Left forelimb (tissue), 1 donor: Measurements from ENCODE around the gene KCNN1.
A peak's percentile ranks its signal among the peaks of the same experiment; 100 is the strongest.
"Not testable (repeated sequence)": the region's sequence is repeated elsewhere in the genome, so short reads cannot be mapped to it uniquely, and the experiment has no call there.

Experiments
- DNase-seq: peaks from one replicate; pipeline ENCODE4 v3.0.0-alpha.2; 2018; ENCODE audit warnings: low spot score

Gene KCNN1

DNA sequence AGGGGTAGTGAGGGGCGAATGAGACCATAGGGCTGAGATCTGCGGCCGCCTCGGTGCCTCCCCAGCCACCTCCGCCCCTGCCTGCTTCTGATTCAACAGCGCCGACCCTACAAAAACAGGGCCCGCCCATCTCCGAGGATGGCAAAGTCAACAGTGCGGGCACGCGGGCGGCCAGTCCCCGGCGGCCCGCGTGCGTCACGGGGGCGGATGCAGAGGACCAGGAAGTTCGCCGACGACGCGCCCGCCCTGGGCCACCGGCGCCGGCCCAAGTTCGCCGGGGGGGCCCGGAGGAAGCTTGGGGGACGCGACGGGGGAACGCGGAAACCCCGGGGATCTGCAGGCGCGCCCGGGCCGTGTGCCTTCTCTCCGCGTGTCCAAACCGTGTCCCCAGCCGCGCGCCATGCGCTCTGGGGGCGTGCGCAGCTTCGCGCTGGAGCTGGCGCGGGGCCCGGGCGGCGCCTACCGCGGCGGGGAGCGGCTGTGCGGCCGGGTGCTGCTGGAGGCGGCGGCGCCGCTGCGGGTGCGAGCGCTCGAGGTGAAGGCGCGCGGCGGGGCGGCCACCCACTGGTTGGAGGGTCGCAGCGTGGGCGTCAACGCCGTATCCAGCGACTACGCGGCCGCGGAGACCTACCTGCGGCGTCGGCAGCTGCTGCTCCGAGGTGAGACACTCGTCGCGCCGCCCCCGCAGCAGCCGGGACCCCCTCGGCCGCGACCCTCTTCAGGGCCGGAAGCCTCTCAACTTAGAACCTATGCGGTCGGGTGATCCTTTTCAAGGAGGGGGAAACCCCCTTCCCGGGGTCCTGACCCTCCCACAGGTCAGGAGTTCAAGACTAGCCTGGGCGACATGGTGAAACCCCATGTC, 34.2 kb downstream of the KCNN1 start:
- peak; percentile 79 for DNase-seq

DNA sequence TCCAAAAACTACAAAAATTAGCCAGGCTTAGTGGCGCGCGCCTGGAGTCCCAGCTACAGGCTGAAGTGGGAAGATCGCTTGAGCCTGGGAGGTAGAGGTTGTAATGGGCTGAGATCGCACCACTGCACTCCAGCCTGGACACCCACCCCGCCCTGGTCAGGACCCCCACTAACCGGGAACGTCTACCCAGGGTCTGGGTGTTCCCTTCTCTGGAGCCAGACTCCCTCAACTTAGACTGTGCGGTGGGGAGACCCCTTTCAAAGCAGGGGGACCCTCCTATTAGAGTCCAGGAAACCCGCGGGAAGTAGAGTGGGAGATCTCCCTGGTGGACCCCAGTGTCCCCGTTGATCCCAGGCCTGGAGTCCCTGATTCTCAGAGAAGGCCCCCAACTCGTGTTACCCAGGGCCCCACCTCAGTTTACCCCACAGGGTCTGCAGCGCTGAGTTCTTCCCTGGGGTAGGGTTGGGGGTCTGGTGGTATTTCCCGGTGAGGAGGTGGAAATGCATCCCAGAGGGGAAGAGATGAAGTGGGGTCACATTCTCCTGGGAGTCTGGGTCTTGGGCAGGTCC, 35.0 kb downstream of the KCNN1 start:
- DNase-seq = no peak

DNA sequence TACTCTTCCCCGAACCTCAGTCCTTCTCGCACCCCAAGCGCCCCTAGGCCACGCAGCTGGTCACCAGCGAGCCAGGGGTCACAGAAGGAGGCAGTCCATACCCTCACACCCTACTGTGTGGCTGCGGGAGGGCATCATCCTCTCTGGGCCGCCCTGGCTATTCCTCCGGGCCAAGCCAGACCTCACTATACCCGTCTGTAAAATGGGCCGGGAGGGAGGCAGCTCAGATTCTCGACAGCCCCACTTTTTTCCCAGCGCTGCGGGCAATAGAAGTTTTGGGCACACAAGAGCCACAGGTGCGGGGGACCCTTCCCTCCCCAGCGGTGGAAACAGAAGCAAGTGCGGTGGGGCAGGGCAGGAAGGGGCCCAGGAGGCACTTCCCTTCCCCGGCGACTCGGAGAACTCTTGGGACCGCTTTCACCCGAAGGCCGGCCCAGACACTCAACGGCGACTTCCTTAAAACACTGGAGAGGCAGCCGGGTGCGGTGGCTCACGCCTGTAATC, 35.5 kb downstream of the KCNN1 start:
- DNase-seq = no peak

- not testable (repeated sequence) for DNase-seq
Measured at GRCh38 chr19:18005750-18006149, 38.8 kb downstream of the KCNN1 start.

DNA sequence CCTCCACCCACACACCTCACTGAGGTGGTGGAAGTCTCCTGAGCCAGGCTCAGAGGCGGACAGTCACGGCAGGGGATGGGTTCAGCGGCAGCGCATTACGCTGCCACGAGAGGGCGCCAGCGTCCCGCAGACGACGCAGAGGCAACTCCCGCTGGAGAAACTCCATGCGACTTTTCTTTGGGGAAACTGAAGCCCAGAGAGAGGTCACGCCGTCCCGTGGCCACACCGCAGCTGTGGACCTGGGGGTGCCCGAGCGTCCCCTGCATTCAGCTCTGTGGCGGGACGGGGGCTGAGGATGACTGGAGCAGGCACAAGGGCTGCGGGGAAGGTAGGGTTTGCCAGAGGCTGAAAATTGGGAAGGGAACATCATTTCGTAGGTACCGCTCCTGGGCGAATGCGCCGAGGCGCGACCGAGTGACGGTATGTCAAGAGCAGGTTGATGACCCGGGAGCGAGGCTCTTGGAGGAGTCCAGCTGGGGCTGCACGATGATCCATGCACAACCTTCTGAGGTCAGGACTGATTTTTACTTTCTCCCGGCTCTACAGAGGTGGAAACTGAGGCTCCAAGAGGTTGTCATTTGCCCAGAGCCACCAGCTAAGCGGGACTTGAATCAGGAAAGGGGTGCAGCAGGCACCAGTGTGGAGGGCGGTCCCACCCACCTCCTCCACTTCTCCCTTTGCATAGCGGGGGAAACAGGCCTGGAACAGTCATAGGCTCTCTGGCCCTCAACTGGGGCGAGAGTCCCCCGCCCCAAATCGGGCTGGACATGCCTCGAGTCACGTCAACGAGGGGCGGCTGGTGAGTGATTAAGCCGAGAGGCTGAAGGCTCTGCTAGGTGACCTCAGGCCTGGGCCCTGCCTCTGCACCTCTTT, 40.4 kb downstream of the KCNN1 start:
- peak; percentile 88 for DNase-seq

DNA sequence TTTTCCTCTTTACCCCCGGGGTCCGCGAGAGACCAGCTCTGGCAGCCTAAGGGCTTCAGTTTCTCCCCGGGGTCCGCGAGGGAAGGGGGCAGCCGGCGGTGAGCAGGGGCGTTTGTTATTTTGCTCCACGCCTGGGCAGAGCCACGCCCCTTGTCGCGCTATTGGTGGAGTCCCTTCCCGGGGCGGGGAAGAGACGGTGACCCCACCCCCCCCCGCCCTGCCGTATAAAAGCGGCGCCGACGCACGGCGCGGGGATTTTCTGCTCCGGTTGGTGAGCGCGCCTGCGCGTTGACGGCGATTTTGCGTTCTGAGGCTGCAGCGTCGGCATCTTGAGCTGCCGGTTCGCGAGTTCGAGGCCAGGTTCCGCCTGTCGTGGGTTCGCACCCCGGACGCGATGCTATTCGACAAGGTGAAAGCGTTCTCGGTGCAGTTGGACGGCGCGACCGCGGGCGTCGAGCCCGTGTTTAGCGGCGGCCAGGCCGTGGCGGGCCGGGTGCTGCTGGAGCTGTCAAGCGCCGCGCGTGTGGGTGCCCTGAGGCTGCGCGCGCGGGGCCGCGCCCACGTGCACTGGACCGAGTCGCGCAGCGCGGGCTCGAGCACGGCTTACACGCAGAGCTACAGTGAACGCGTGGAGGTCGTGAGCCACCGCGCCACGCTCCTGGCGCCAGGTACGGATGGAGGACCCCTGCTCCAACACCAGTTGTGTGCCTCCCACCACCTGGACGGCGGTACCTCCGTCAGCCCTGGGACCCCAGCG, 41.2 kb downstream of the KCNN1 start, which contains the start of gene ARRDC2:
Gene ARRDC2 (plus strand): TSS at position 254 of the 757 bp plus-strand sequence. CDS start 141 bp downstream, at position 395.
- peak; percentile 96 for DNase-seq

GRCh38 chr19:18008814-18009213, 41.9 kb downstream of the KCNN1 start:
- no peak for DNase-seq

GRCh38 chr19:18009412-18010066, 42.6 kb downstream of the KCNN1 start:
- DNase-seq = no peak

DNA sequence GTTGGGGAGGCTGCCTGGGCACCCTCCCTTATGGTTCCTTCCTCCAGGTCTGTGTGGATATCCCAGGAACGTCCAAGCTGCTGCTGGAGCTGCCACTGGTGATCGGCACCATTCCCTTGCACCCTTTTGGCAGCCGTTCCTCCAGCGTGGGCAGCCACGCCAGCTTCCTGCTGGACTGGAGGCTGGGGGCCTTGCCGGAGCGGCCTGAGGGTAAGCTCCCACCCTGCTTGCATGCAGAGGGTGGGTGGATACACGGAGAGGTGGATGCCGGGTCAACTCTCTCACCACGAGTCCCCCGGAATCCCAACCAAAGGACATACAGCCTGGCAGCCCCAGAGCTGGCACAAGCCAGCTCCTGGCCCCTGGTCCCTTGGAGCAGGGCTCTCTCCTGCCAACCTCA, 43.2 kb downstream of the KCNN1 start:
- no peak for DNase-seq

GRCh38 chr19:18013210-18014111, 46.6 kb downstream of the KCNN1 start:
- no peak for DNase-seq

DNA sequence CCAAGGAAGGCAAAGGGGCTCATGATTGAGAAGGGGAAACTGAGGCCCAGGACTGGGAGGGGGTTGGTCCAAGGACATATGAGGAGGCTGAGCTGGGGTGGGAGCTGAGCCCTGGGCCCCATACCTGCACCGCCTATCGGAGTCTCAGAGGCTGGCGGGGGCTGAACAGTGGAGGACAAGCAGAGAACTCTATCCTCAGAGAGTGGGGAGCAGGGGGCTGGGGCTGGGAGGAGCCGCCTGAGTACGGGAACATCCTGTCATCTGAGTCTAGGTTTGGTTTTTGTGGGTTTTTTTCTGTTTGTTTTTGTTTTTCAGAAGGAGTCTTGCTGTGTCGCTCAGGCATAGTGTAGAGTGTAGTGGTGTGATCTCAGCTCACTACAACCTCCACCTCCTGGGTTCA, 47.3 kb downstream of the KCNN1 start:
- no peak for DNase-seq

DNA sequence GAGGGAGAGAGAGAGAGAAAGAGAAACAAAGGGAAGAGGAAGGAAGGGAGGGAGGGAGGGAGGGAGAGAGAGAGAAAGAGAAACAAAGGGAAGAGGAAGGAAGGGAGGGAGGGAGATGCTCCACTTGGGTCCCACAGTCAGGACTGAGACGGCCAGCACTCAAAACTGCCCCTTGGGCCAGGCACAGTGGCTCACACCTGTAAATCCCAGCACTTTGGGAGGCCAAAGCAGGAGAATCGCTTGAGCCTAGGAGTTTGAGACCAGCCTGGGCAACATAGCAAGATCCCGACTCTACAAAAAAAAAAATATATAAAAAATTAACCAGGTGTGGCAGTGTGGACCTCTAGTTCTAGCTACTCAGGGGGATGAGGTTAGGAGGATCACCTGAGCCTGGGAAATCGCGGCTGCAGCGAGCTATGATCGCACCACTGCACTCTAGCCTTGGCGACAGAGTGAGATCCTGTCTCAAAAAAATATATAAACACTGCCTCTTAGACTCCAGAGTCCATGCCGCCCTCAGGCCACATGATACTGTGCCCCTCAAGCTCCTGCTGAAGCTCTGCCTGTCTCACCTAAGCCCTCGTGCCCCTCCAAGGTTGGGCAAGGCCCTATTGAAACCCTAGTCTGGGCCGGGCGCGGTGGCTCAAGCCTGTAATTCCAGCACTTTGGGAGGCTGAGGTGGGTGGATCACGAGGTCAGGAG, 49.5 kb downstream of the KCNN1 start:
- DNase-seq = no peak

DNA sequence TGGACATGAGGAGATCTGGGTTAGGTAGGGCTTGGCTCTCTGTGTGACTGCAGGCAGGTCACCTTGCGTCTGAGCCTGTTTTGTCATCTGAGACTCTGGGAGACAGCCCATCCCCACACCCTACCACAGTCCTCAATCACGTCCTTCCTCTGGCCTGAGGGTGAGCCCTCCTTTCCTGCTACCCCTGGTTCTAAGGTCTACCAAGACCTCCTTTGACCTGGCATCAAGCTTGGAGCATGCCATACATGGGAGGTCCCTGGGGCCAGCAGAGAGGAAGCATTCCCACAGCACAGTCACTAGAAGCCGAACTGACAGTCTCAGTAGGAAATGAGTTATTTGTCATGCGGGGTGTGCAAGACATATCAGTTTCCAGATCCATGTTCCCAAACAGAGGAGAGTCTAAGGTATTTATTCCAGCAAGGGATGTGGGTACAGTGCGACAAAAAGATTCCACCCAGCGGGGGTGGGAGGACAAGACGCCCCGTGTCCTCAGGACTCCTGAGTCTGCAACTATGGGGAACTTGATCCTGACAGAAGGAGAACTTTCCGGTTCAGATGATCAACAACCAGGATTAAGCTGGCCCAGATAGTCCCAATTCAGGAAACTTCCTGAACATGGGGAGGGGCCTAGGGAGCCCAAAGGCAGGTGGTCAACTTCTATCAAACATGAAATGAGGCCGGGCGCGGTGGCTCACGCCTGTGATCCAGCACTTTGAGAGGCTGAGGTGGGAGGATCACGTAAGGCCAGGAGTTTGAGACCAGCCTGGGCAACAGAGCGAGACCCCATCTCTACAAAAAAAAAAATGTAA, 50.6 kb downstream of the KCNN1 start:
- no peak for DNase-seq

DNA sequence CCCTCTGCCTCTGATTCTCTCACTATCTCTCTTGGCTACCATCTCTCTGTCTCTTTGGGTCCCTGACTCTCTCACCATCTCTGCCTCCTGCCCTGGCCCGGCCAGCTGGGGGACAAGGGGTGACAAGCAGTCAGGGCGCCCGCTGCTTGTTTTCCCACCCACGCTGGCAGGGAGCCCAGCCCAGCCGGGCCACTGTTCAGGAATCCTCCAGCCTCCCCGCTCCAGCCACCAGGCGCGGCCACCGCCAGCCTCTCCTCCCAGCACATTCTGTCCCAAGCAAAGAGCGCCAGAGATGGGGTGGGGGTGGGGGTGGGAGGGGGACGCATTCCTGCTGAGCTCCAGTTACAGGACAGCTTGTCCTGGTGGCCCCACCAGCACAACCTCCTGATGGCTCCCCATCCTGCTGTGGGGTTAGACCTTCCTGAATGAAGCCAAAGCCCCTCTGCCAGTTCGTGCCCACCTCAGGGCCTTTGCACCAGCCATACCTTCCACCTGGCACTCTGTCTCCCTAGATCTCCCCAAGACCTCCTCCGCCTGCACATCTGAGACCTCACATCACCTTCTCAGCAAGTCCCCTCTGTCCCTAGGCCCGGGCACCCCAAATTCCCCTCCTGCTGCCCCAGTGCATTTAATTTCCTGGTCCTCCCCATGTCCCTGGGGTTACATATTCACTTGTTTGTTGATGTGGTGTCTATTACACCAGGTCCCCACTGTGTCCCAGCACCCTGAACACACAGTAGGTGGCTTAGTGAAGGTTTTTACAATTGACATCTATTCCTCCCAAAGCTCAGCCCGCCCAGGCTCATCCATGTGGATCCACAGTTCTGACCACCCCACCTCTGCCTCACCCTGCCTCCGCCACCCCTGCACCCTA, 53.5 kb downstream of the KCNN1 start:
- DNase-seq = no peak

DNA sequence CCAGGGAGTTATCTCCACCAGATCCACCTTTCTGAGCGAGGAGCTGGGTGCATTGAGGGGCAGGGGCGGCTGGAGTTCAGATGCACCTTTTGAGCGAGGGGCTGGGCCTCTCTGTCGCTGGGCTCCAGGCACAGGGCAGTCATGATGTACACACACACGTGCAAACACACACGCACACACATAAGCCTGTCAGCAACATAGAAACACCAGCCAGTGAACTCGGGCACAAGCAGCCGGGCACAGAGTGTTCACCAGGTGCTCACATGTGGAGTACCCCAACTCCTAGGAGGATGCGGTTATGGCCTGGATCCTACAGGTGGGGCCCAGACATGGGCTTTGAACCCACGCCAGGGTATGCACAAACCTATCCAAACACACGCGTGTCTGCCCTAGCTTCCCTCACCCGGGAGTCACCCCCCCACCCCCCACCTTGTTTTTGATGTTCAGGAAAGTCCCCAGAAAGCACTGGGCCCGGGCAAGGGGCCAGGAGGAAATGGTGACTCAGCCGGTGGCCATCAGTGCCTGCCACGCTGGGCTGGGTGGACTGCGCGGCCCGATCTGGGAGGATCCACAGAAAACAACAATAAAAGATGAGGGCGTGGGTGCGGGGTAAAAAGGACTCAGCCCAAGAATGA, 54.3 kb downstream of the KCNN1 start:
- DNase-seq = no peak

DNA sequence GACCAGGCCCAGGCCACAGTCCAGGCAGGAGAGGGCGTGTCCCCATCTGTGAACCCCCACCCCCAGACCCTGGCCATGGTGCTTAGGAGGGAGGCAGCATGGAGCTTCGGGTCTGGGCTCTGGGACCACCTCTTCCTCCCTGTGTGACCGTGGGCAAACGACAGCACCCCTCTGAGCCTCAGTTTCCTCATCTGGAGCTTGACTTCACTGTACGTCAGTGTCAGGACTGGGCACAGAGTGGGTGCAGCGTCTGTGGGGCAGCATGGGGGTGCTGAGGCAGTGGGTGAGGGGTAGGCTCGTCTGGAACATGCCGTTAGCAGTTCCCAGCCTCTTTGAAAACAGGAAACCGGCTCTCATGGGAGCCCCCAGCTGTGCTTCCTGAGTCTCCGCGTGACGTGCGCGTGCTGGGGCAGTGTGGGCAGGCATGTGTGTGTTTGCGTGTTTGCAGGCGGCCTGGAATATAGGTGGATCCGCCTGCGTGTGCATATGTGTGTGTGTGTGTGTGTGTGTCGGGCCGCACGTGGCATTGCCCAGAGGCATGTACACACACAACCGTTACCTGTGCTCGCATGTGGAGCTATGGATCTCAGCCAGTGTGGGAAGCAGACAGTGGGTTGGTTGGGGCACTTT, 56.8 kb downstream of the KCNN1 start:
- DNase-seq = no peak

GRCh38 chr19:18027151-18027550, 60.2 kb downstream of the KCNN1 start:
- no peak for DNase-seq
